Esophagus squamous epithelium (tissue), 5 donors: ENCODE data around the gene THSD7B. TPM values are rescaled to one million over a fixed set of nuclear protein-coding genes. Genes with fewer than 3 reads are reported as not detected.

Experiments used
- DNase-seq: peaks from one replicate; lab custom pipeline; 2025; lab: John Stamatoyannopoulos, UW
- H3K27ac ChIP-seq, 4 donors: fragments of 200-600 bp; sonication (generic); one replicate each; pipeline ENCODE4 v1.5.1; 2016 to 2019; ENCODE audit warnings: mild to moderate bottlenecking in 1 of 4
- H3K27me3 ChIP-seq, 4 donors: fragments of 200-600 bp; sonication (generic); 1 replicate in 3 of 4; 2 replicates in 1 of 4; pipeline versions ENCODE4 v1.5.1 to v1.6.0; 2017 to 2021; ENCODE audit warnings: antibody characterized with exemption in 1 of 4
- H3K36me3 ChIP-seq, 3 donors: fragments of 200-600 bp; sonication (generic); one replicate each; pipeline ENCODE4 v1.5.1; 2016 to 2019
- H3K4me1 ChIP-seq, 3 donors: fragments of 200-600 bp; sonication (generic); one replicate each; pipeline ENCODE4 v1.5.1; 2017 to 2019
- H3K4me3 ChIP-seq, 4 donors: fragments of 200-600 bp; sonication (generic); 1 replicate in 3 of 4; 2 replicates in 1 of 4; pipeline ENCODE4 v1.5.1; 2016 to 2019; ENCODE audit warnings: mild to moderate bottlenecking in 2 of 4, moderate library complexity in 1 of 4
- H3K9me3 ChIP-seq, 3 donors: fragments of 200-600 bp; sonication (generic); one replicate each; pipeline ENCODE4 v1.5.1; 2016 to 2019
- POLR2A ChIP-seq, 4 donors: fragments of 450-650 bp; IDR thresholded peaks; one replicate each; pipeline ENCODE4 v1.6.1; 2017; ENCODE audit warnings: antibody characterized with exemption in 4 of 4, mild to moderate bottlenecking in 4 of 4, moderate library complexity in 3 of 4
- WGBS, 2 donors: methylation state at CpG; one replicate each; pipeline ENCODE4 v1.1.5; 2018; 5-methylcytosine and 5-hydroxymethylcytosine counted together
- intact Hi-C: fragments of 100-400 bp; cut with DNase I; formaldehyde crosslinking; loops from one replicate; pipeline ENCODE4 v1.15.0; 2022
- total RNA-seq, 4 donors: library from RNA; depleted of rRNA; stranded (reverse); fragments of >200 nt; gene quantifications; one replicate each; pipeline ENCODE4 v1.1.0, GENCODE V29; 2016
- TF ChIP-seq, protein P1 (sequence below), 6 experiments: fragments of 450-650 bp in 4 of 6; fragments of 200-600 bp in 2 of 6; sonication (generic) in 2 of 6; IDR thresholded peaks; one replicate each; pipeline ENCODE4 v1.5.1; 2016 to 2019; ENCODE audit warnings: antibody characterized with exemption in 6 of 6, mild to moderate bottlenecking in 4 of 6, moderate library complexity in 4 of 6
- donor health status: DM: yes; HTN: yes; CAD: no.

THSD7B gene
- total RNA-seq, 4 donors from 2014 or later: 0.31 to 0.97 (median 0.72) TPM

GRCh38 chr2:136985044-136985443 lies 219.7 kb downstream of the THSD7B start:
- H3K4me1 ChIP-seq: no peaks in the 10 kb centered on the region
- H3K27me3 ChIP-seq: peaks cover 0 to 5% (median 0%) of the 10 kb centered on the region in 4 donors
- H3K9me3 ChIP-seq: no peaks in the 10 kb centered on the region
- H3K4me3 ChIP-seq: no peak overlapping the region
- TF ChIP-seq, protein P1, sequence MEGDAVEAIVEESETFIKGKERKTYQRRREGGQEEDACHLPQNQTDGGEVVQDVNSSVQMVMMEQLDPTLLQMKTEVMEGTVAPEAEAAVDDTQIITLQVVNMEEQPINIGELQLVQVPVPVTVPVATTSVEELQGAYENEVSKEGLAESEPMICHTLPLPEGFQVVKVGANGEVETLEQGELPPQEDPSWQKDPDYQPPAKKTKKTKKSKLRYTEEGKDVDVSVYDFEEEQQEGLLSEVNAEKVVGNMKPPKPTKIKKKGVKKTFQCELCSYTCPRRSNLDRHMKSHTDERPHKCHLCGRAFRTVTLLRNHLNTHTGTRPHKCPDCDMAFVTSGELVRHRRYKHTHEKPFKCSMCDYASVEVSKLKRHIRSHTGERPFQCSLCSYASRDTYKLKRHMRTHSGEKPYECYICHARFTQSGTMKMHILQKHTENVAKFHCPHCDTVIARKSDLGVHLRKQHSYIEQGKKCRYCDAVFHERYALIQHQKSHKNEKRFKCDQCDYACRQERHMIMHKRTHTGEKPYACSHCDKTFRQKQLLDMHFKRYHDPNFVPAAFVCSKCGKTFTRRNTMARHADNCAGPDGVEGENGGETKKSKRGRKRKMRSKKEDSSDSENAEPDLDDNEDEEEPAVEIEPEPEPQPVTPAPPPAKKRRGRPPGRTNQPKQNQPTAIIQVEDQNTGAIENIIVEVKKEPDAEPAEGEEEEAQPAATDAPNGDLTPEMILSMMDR (IDR thresholded peaks at IDR 0.05): no peak
- TF ChIP-seq POLR2A (IDR thresholded peaks at IDR 0.05): no peak
- WGBS, 2 donors: 10 to 32% methylated on average over 4 of the region's 4 CpGs
- H3K27ac ChIP-seq: no peak overlapping the region
- no peak for DNase-seq
- H3K36me3 ChIP-seq: no peaks in the 10 kb centered on the region
- intact Hi-C loops: no loop called here

GRCh38 chr2:136986605-136987221 lies 221.4 kb downstream of the THSD7B start:
- 79 to 81% methylated on average over 5 of the region's 5 CpGs for WGBS, 2 donors
- Histone ChIP-seq H3K27ac (no peak overlapping the region), H3K4me1 (no peaks in the 10 kb centered on the region), H3K4me3 (no peak overlapping the region), H3K36me3 (no peaks in the 10 kb centered on the region), H3K27me3 (peaks cover 0 to 5% (median 0%) of the 10 kb centered on the region in 4 donors), H3K9me3 (no peaks in the 10 kb centered on the region)
- no peak for TF ChIP-seq POLR2A (IDR thresholded peaks at IDR 0.05)
- TF ChIP-seq, protein P1 (IDR thresholded peaks at IDR 0.05): no peak
- intact Hi-C loops: no loop called here
- no peak for DNase-seq

DNA sequence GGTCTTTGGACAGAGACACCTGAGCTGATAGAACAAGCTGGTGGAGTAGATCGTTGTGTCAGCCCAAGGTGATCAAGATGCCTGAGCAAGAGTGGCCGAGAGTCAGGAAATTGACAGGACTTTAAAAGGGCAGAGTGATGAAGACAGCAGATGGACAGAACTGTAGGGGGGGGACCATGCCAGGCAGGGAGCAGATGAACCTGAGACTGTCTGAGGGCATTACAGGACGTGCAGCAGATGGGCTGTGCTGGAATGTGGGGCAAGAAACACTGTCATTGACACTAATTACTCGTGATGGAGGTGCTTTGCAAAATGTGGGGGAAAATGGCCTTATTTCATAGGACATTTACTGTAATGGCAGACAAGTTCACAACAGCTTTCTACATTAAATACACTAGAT lies 225.0 kb downstream of the THSD7B start:
- no peaks in the 10 kb centered on the region for H3K36me3 ChIP-seq
- no peak for TF ChIP-seq POLR2A (IDR thresholded peaks at IDR 0.05)
- H3K4me1 ChIP-seq: no peaks in the 10 kb centered on the region
- intact Hi-C loops: no loop called here
- no peak overlapping the region for H3K27ac ChIP-seq
- no peaks in the 10 kb centered on the region for H3K9me3 ChIP-seq
- DNase-seq: no peak
- 58 to 67% methylated on average over 4 of the region's 4 CpGs for WGBS, 2 donors
- H3K4me3 ChIP-seq: no peak overlapping the region
- H3K27me3 ChIP-seq: peaks cover 0 to 5% (median 0%) of the 10 kb centered on the region in 4 donors

GRCh38 chr2:136994793-136995192 lies 229.4 kb downstream of the THSD7B start:
- no peak overlapping the region for H3K4me3 ChIP-seq
- WGBS, 2 donors: 88 to 89% methylated on average over 1 of the region's 1 CpG
- H3K4me1 ChIP-seq: no peaks in the 10 kb centered on the region
- H3K9me3 ChIP-seq: no peaks in the 10 kb centered on the region
- TF ChIP-seq, protein P1 (IDR thresholded peaks at IDR 0.05): no peak
- no peak for TF ChIP-seq POLR2A (IDR thresholded peaks at IDR 0.05)
- no peaks in the 10 kb centered on the region for H3K36me3 ChIP-seq
- H3K27ac ChIP-seq: no peak overlapping the region
- DNase-seq: no peak
- intact Hi-C loops: no loop called here
- no peaks in the 10 kb centered on the region for H3K27me3 ChIP-seq

- 100% methylated on average over 1 of the region's 1 CpG for WGBS, 2 donors
- no peak overlapping the region for H3K4me3 ChIP-seq
- no peaks in the 10 kb centered on the region for H3K9me3 ChIP-seq
- no peak overlapping the region for H3K27ac ChIP-seq
- intact Hi-C loops: no loop called here
- H3K36me3 ChIP-seq: no peaks in the 10 kb centered on the region
- DNase-seq: no peak
- H3K27me3 ChIP-seq: no peaks in the 10 kb centered on the region
- H3K4me1 ChIP-seq: no peaks in the 10 kb centered on the region
- TF ChIP-seq, protein P1 (IDR thresholded peaks at IDR 0.05): no peak
- no peak for TF ChIP-seq POLR2A (IDR thresholded peaks at IDR 0.05)
Measured at GRCh38 chr2:136997557-136997956, 232.2 kb downstream of the THSD7B start.
